Muscle layer of colon (tissue), 2 donors: Measurements from ENCODE around the gene AMIGO3.

Experiments used
- H3K27ac ChIP-seq: one replicate; pipeline ENCODE4 v1.7.0; 2013; ENCODE audit warnings: low read depth, mild to moderate bottlenecking, low read length, moderate library complexity
- H3K27me3 ChIP-seq, 2 donors: one replicate each; pipeline ENCODE4 v1.7.0; 2013; ENCODE audit warnings: low read length in 2 of 2, mild to moderate bottlenecking in 2 of 2; ENCODE audit not compliant: insufficient read depth in 2 of 2, control insufficient read depth in 1 of 2
- H3K36me3 ChIP-seq: one replicate; pipeline ENCODE4 v1.7.0; 2013; ENCODE audit warnings: mild to moderate bottlenecking, low read length; ENCODE audit not compliant: insufficient read depth
- H3K4me1 ChIP-seq: one replicate; pipeline ENCODE4 v1.7.0; 2013; ENCODE audit warnings: mild to moderate bottlenecking, low read length; ENCODE audit not compliant: insufficient read depth
- H3K4me3 ChIP-seq, 2 donors: one replicate each; pipeline ENCODE4 v1.7.0; 2013; ENCODE audit warnings: low read length in 2 of 2, low read depth in 1 of 2, mild to moderate bottlenecking in 1 of 2, moderate library complexity in 1 of 2
- H3K9ac ChIP-seq: one replicate; pipeline ENCODE4 v1.7.0; 2013; ENCODE audit warnings: low read length
- H3K9me3 ChIP-seq: one replicate; pipeline ENCODE4 v1.7.0; 2013; ENCODE audit warnings: mild to moderate bottlenecking, low read length
- donor health status: abdominal sarcoma.
- donor health status: Adenocarcinoma of cecum.

Gene AMIGO3

GRCh38 chr3:49681543-49681942 is 37.9 kb downstream of the AMIGO3 start:
- no peak overlapping the region for H3K4me3 ChIP-seq
- H3K27ac ChIP-seq = no peak overlapping the region
- no peaks in the 10 kb centered on the region for H3K9me3 ChIP-seq
- no peak overlapping the region for H3K9ac ChIP-seq
- no peaks in the 10 kb centered on the region for H3K27me3 ChIP-seq
- H3K4me1 ChIP-seq = no peaks in the 10 kb centered on the region
- H3K36me3 ChIP-seq = peaks cover 45% of the 10 kb centered on the region

GRCh38 chr3:49681232-49681522 is 38.3 kb downstream of the AMIGO3 start:
- no peak overlapping the region for H3K27ac ChIP-seq
- no peak overlapping the region for H3K9ac ChIP-seq
- no peaks in the 10 kb centered on the region for H3K9me3 ChIP-seq
- H3K36me3 ChIP-seq = peaks cover 49% of the 10 kb centered on the region
- no peaks in the 10 kb centered on the region for H3K4me1 ChIP-seq
- H3K27me3 ChIP-seq = no peaks in the 10 kb centered on the region
- H3K4me3 ChIP-seq = no peak overlapping the region

- Histone ChIP-seq H3K27me3 (no peaks in the 10 kb centered on the region), H3K36me3 (peaks cover 50% of the 10 kb centered on the region), H3K27ac (no peak overlapping the region), H3K9ac (no peak overlapping the region), H3K4me1 (no peaks in the 10 kb centered on the region), H3K4me3 (no peak overlapping the region), H3K9me3 (no peaks in the 10 kb centered on the region)
Observed at GRCh38 chr3:49680493-49681231, 38.8 kb downstream of the AMIGO3 start.

- peaks cover 49% of the 10 kb centered on the region for H3K36me3 ChIP-seq
- H3K9ac ChIP-seq = no peak overlapping the region
Observed at GRCh38 chr3:49675912-49676311, 43.6 kb downstream of the AMIGO3 start.

GRCh38 chr3:49674497-49674983 is 44.9 kb downstream of the AMIGO3 start:
- peaks cover 12% of the 10 kb centered on the region for H3K4me1 ChIP-seq
- H3K9ac ChIP-seq = peak overlapping the region; percentile 39

More at GRCh38 chr3:49675912-49676311, 43.6 kb downstream of the AMIGO3 start:
- H3K9me3 ChIP-seq = no peaks in the 10 kb centered on the region
- peaks cover 12% of the 10 kb centered on the region for H3K4me1 ChIP-seq
- H3K4me3 ChIP-seq = no peak overlapping the region
- H3K27ac ChIP-seq = no peak overlapping the region
- no peaks in the 10 kb centered on the region for H3K27me3 ChIP-seq

GRCh38 chr3:49673715-49674496 is 45.6 kb downstream of the AMIGO3 start, which contains the start of gene APEH:
Gene APEH (plus strand): TSS chr3:49674351. CDS start chr3:49674402, 51 bp downstream.
- H3K4me3 ChIP-seq = peak within 1 kb of the TSS; percentile 77 to 78
- peak within 1 kb of the TSS; percentile 39 for H3K9ac ChIP-seq
- H3K9me3 ChIP-seq = no peaks in the 10 kb centered on the region
- H3K27me3 ChIP-seq = no peaks in the 10 kb centered on the region
- peaks cover 28% of the 10 kb centered on the region for H3K36me3 ChIP-seq
- H3K27ac ChIP-seq = peak within 1 kb of the TSS; percentile 57
- H3K4me1 ChIP-seq = peaks cover 12% of the 10 kb centered on the region

More at GRCh38 chr3:49674497-49674983, 44.9 kb downstream of the AMIGO3 start:
- Histone ChIP-seq H3K36me3 (peaks cover 35% of the 10 kb centered on the region), H3K9me3 (no peaks in the 10 kb centered on the region), H3K27me3 (no peaks in the 10 kb centered on the region), H3K4me3 (peak overlapping the region; percentile 77 to 78), H3K27ac (peak overlapping the region; percentile 50)

GRCh38 chr3:49673121-49673714 is 46.3 kb downstream of the AMIGO3 start:
- peaks cover 12% of the 10 kb centered on the region for H3K4me1 ChIP-seq
- peaks cover 22% of the 10 kb centered on the region for H3K36me3 ChIP-seq
- peaks cover 0 to 4% of the 10 kb centered on the region in 2 donors for H3K27me3 ChIP-seq
- H3K9ac ChIP-seq = no peak overlapping the region
- H3K9me3 ChIP-seq = no peaks in the 10 kb centered on the region
- H3K4me3 ChIP-seq = peak overlapping the region; percentile 77 to 78
- H3K27ac ChIP-seq = peak overlapping the region; percentile 57

- no peak overlapping the region for H3K27ac ChIP-seq
- H3K4me1 ChIP-seq = peaks cover 12% of the 10 kb centered on the region
- H3K9ac ChIP-seq = no peak overlapping the region
- no peak overlapping the region for H3K4me3 ChIP-seq
- H3K36me3 ChIP-seq = peaks cover 5% of the 10 kb centered on the region
- H3K27me3 ChIP-seq = peaks cover 0 to 13% of the 10 kb centered on the region in 2 donors
- no peaks in the 10 kb centered on the region for H3K9me3 ChIP-seq
Observed at GRCh38 chr3:49671291-49672288, 47.9 kb downstream of the AMIGO3 start.

- H3K27ac ChIP-seq = no peak overlapping the region
- no peak overlapping the region for H3K4me3 ChIP-seq
- no peak overlapping the region for H3K9ac ChIP-seq
- no peaks in the 10 kb centered on the region for H3K9me3 ChIP-seq
- H3K27me3 ChIP-seq = peaks cover 0 to 16% of the 10 kb centered on the region in 2 donors
- peaks cover 12% of the 10 kb centered on the region for H3K4me1 ChIP-seq
- H3K36me3 ChIP-seq = no peaks in the 10 kb centered on the region
Observed at GRCh38 chr3:49670940-49671290, 48.6 kb downstream of the AMIGO3 start.

GRCh38 chr3:49669352-49669751 is 50.1 kb downstream of the AMIGO3 start:
- H3K27ac ChIP-seq = no peak overlapping the region
- no peak overlapping the region for H3K4me3 ChIP-seq
- H3K4me1 ChIP-seq = peaks cover 4% of the 10 kb centered on the region
- H3K9ac ChIP-seq = no peak overlapping the region
- H3K36me3 ChIP-seq = no peaks in the 10 kb centered on the region
- no peaks in the 10 kb centered on the region for H3K9me3 ChIP-seq
- H3K27me3 ChIP-seq = peaks cover 0 to 28% of the 10 kb centered on the region in 2 donors
